Stomach (tissue), 4 donors: ENCODE results near the gene PON2.
"Not testable (repeated sequence)": the region's sequence is repeated elsewhere in the genome, so short reads cannot be mapped to it uniquely, and the experiment has no call there.

ENCODE experiments used
- EP300 ChIP-seq: sonication (generic); formaldehyde crosslinking; IDR thresholded peaks from one replicate; pipeline ENCODE4 v1.6.1; 2017; ENCODE audit warnings: antibody characterized with exemption
- POLR2A ChIP-seq, 4 donors: fragments of 450-650 bp; IDR thresholded peaks; one replicate each; pipeline ENCODE4 v1.6.1; 2016; ENCODE audit warnings: antibody characterized with exemption in 4 of 4, control low read depth in 2 of 4, mild to moderate bottlenecking in 1 of 4, moderate library complexity in 1 of 4
- POLR2AphosphoS5 ChIP-seq, 3 donors: sonication (generic); formaldehyde crosslinking; IDR thresholded peaks; one replicate each; pipeline ENCODE4 v1.6.1; 2016; ENCODE audit warnings: antibody characterized with exemption in 3 of 3
- TF ChIP-seq, protein P1 (sequence below), 7 experiments: fragments of 450-650 bp in 4 of 7; fragments of 200-600 bp in 3 of 7; sonication (generic) in 3 of 7; IDR thresholded peaks; one replicate each; pipeline ENCODE4 v1.5.1; 2016 to 2019; ENCODE audit warnings: antibody characterized with exemption in 7 of 7, control low read depth in 2 of 7, mild to moderate bottlenecking in 1 of 7

DNA sequence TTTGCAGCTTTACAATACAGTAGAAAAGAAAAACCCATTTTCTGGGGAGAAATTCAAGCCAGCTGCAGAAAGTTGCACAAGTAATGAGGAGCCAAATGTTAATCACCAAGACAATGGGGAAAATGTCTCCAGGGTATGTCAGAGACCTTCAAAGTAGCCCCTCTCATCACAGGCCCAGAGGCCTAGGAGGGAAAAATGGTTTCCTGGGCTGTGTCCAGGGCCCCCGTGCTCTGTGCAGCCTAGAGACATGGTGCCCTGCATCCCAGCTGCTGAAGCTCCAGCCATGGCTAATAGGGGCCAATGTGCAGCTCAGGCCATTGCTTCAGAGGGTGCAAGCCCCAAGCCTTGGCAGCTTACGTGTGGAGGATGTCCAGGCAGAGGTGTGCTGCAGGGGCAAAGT is 25.8 kb upstream of the PON2 start:
- TF ChIP-seq, protein P1, sequence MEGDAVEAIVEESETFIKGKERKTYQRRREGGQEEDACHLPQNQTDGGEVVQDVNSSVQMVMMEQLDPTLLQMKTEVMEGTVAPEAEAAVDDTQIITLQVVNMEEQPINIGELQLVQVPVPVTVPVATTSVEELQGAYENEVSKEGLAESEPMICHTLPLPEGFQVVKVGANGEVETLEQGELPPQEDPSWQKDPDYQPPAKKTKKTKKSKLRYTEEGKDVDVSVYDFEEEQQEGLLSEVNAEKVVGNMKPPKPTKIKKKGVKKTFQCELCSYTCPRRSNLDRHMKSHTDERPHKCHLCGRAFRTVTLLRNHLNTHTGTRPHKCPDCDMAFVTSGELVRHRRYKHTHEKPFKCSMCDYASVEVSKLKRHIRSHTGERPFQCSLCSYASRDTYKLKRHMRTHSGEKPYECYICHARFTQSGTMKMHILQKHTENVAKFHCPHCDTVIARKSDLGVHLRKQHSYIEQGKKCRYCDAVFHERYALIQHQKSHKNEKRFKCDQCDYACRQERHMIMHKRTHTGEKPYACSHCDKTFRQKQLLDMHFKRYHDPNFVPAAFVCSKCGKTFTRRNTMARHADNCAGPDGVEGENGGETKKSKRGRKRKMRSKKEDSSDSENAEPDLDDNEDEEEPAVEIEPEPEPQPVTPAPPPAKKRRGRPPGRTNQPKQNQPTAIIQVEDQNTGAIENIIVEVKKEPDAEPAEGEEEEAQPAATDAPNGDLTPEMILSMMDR (IDR thresholded peaks at IDR 0.05) = not testable (repeated sequence)
- TF ChIP-seq EP300; POLR2AphosphoS5 (IDR thresholded peaks at IDR 0.05); POLR2A (IDR thresholded peaks at IDR 0.05): not testable (repeated sequence)
